Uterus (tissue), 4 donors: Measurements from ENCODE around the gene SGCG. TPM values are rescaled to one million over a fixed set of nuclear protein-coding genes. Genes with fewer than 3 reads are reported as not detected.

ENCODE experiments used
- DNase-seq, 2 donors: peaks; one replicate each; pipeline ENCODE4 v3.0.0-alpha.2; 2019 to 2020
- H3K27ac ChIP-seq, 2 donors: fragments of 200-600 bp; sonication (generic); 1 replicate in 1 of 2; 2 replicates in 1 of 2; pipeline ENCODE4 v1.5.1; 2016 to 2018
- H3K27me3 ChIP-seq, 2 donors: fragments of 200-600 bp; sonication (generic); one replicate each; pipeline ENCODE4 v1.5.1; 2018 to 2019; ENCODE audit warnings: control low read depth in 1 of 2
- H3K36me3 ChIP-seq, 2 donors: fragments of 200-600 bp; sonication (generic); one replicate each; pipeline ENCODE4 v1.5.1; 2019; ENCODE audit warnings: control low read depth in 1 of 2
- H3K4me1 ChIP-seq, 2 donors: fragments of 200-600 bp; sonication (generic); one replicate each; pipeline ENCODE4 v1.5.1; 2018 to 2019; ENCODE audit warnings: control low read depth in 1 of 2
- H3K4me3 ChIP-seq, 2 donors: fragments of 200-600 bp; sonication (generic); 1 replicate in 1 of 2; 2 replicates in 1 of 2; pipeline ENCODE4 v1.5.1; 2018 to 2019; ENCODE audit warnings: mild to moderate bottlenecking in 1 of 2
- H3K9me3 ChIP-seq, 2 donors: fragments of 200-600 bp; sonication (generic); one replicate each; pipeline ENCODE4 v1.5.1; 2019; ENCODE audit warnings: control low read depth in 1 of 2
- CTCF ChIP-seq, 4 experiments: fragments of 200-600 bp in 2 of 4; fragments of 450-650 bp in 2 of 4; sonication (generic) in 2 of 4; IDR thresholded peaks; one replicate each; pipeline ENCODE4 v1.5.1; 2016 to 2019; ENCODE audit warnings: antibody characterized with exemption in 4 of 4, mild to moderate bottlenecking in 2 of 4, moderate library complexity in 1 of 4
- POLR2A ChIP-seq, 2 donors: fragments of 450-650 bp; IDR thresholded peaks; one replicate each; pipeline ENCODE4 v1.6.1; 2016; ENCODE audit warnings: antibody characterized with exemption in 2 of 2, mild to moderate bottlenecking in 1 of 2, moderate library complexity in 1 of 2
- intact Hi-C: fragments of 100-400 bp; cut with DNase I; formaldehyde crosslinking; loops from one replicate; pipeline ENCODE4 v1.15.1; 2023; ENCODE audit warnings: low total_unique reads
- small RNA-seq: library from RNA; depleted of rRNA; stranded (forward); fragments of <200 nt; gene quantifications from one replicate; pipeline ENCODE3, GENCODE V24; 2016
- total RNA-seq, 4 donors: library from RNA; depleted of rRNA in 3 of 4; stranded (reverse); fragments of >200 nt in 3 of 4; gene quantifications; one replicate each; pipeline versions ENCODE4 v1.1.0 to v1.2.4, GENCODE V29; 2014 to 2023
- donor health status: DM: yes; HTN: yes; CAD: no.

The SGCG gene
- total RNA-seq, 4 donors from 2014 or later, result 0.88 to 2.8 TPM; not detected in 2

- no peak overlapping the region for H3K27ac ChIP-seq
- H3K4me3 ChIP-seq, result no peak overlapping the region
- no peak for TF ChIP-seq POLR2A (IDR thresholded peaks at IDR 0.05)
- TF ChIP-seq CTCF (IDR thresholded peaks at IDR 0.05), result no peak
- no peaks in the 10 kb centered on the region for H3K4me1 ChIP-seq
- no peaks in the 10 kb centered on the region for H3K27me3 ChIP-seq
- H3K9me3 ChIP-seq, result no peaks in the 10 kb centered on the region
- DNase-seq, result no peak
- intact Hi-C loops, result no loop called here
- H3K36me3 ChIP-seq, result no peaks in the 10 kb centered on the region
Measured at GRCh38 chr13:23367907-23368306, 187.1 kb downstream of the SGCG start.

GRCh38 chr13:23372264-23372906 is 191.6 kb downstream of the SGCG start:
- intact Hi-C loops, result no loop called here
- TF ChIP-seq POLR2A (IDR thresholded peaks at IDR 0.05) (no peak), CTCF (IDR thresholded peaks at IDR 0.05) (no peak)
- Histone ChIP-seq H3K36me3 (no peaks in the 10 kb centered on the region), H3K4me1 (no peaks in the 10 kb centered on the region), H3K27me3 (no peaks in the 10 kb centered on the region), H3K4me3 (no peak overlapping the region), H3K27ac (no peak overlapping the region), H3K9me3 (no peaks in the 10 kb centered on the region)
- DNase-seq, result no peak

Small RNAs within 50 kb of the gene (small RNA-seq; reads per million reads assigned to genes)
- gene RNU6-58P, result not detected
- not detected for gene RNY3P4
